HUES48 (cell line): ENCODE data around the gene ADGRF1.
A peak's percentile ranks its signal among the peaks of the same experiment; 100 is the strongest.
"Not testable (repeated sequence)": the region's sequence is repeated elsewhere in the genome, so short reads cannot be mapped to it uniquely, and the experiment has no call there.

Source experiments
- H3K27ac ChIP-seq: one replicate; pipeline ENCODE4 v1.7.0; 2013; ENCODE audit warnings: low read depth, low read length, inconsistent platforms
- H3K27me3 ChIP-seq: 2 replicates; pipeline ENCODE4 v1.6.1; 2013; ENCODE audit warnings: mild to moderate bottlenecking, low read length; ENCODE audit not compliant: control insufficient read depth, insufficient read depth
- H3K36me3 ChIP-seq: 2 replicates; pipeline ENCODE4 v1.6.1; 2013; ENCODE audit warnings: low read length; ENCODE audit not compliant: control insufficient read depth, insufficient read depth
- H3K4me1 ChIP-seq: 2 replicates; pipeline ENCODE4 v1.6.1; 2013; ENCODE audit warnings: mild to moderate bottlenecking, low read length; ENCODE audit not compliant: control insufficient read depth, insufficient read depth
- H3K4me3 ChIP-seq: 2 replicates; pipeline ENCODE4 v1.5.1; 2013; ENCODE audit warnings: mild to moderate bottlenecking, low read depth, low read length
- H3K9ac ChIP-seq: 2 replicates; pipeline ENCODE4 v1.6.1; 2013; ENCODE audit warnings: mild to moderate bottlenecking, low read depth, low read length, moderate library complexity
- H3K9me3 ChIP-seq: 2 replicates; pipeline ENCODE4 v1.6.1; 2013; ENCODE audit warnings: low read length; ENCODE audit not compliant: control insufficient read depth, insufficient read depth

Gene ADGRF1

DNA sequence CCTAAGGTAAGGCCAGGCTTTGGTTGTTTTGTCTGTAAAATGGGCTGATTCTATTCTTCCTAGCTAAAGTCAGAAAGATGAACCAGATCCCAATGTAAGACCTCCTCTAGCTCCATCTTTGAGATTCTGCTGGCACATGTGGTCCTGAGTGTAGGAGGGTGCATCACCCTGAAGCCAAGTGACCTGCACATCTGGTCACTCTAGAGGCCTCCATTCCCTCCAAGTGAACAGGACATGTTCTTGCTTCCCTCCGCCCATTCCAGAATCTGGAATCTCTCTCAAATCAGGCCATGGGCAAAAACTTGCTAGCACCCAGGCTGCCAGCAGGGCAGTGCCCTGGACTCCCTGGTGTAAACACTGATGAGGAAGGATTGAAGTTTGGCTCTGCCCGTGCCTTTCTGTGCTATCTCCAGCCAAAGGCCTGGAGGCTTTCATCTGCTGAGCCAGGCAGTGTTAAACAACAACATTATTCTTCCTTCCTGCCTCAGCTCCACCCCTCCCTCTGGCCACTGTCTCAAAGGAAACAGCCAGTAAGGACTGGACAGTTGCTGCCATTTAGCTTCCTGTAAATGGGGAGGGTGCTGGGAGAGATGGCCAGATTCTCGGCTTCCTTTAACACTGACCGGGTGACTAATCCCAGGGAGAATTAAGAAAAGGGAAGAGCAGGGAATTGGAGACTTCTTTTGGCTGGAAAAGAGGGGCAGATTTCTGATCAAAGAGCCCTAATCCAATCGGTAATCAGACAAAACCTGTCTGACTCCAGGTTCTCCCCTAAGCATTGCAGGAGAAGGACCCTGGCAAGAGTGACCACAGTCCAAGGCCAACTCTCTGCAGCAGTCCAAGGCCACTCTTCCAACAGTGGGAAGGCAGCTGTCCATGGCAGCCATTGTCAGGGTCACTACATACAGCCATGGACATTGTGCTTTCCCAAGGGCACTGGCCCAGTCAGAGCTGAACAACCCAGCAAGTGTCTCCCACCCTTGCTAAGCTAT, 19.5 kb upstream of the ADGRF1 start:
- Histone ChIP-seq H3K36me3 (no peaks in the 10 kb centered on the region), H3K9ac (no peak overlapping the region), H3K9me3 (0 out of 2 replicates have a peak, but pooled peaks cover under 1% of the 10 kb centered on the region), H3K4me3 (no peak overlapping the region), H3K27me3 (no peaks in the 10 kb centered on the region), H3K27ac (no peak overlapping the region), H3K4me1 (no peaks in the 10 kb centered on the region)

DNA sequence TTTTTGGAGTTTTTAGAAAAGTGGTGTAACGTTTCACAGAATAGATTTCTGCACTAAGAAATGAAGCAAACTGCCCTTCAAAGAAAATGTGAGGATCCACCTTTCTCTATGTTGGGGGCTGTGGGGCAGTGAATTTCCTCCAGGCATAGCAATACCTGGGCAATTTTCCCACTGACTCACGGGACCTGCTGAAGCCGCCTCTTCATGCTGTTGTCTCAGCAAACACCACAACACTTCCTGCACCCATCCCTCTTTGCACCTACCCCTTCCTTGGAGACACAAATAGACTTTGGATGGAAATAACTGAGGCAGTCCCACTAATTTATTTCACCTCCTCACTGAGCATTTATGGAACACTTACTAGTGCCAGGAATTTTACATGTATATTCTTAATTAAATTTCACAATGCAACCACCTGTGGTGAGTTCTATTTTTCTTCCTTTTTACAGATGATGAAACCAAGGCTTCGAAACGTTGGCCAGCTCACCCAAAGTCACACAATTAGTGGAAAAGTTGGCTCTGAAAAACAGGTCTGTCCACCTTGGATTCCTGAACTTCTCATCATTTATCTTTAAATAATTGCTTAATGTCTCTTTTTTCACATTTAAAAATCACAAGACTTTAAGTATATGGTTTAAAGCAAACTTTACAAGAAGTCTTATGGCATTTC, 17.2 kb upstream of the ADGRF1 start:
- Histone ChIP-seq H3K4me3 (no peak overlapping the region), H3K27me3 (no peaks in the 10 kb centered on the region), H3K27ac (no peak overlapping the region), H3K9ac (no peak overlapping the region), H3K9me3 (no peaks in the 10 kb centered on the region), H3K36me3 (no peaks in the 10 kb centered on the region), H3K4me1 (no peaks in the 10 kb centered on the region)

DNA sequence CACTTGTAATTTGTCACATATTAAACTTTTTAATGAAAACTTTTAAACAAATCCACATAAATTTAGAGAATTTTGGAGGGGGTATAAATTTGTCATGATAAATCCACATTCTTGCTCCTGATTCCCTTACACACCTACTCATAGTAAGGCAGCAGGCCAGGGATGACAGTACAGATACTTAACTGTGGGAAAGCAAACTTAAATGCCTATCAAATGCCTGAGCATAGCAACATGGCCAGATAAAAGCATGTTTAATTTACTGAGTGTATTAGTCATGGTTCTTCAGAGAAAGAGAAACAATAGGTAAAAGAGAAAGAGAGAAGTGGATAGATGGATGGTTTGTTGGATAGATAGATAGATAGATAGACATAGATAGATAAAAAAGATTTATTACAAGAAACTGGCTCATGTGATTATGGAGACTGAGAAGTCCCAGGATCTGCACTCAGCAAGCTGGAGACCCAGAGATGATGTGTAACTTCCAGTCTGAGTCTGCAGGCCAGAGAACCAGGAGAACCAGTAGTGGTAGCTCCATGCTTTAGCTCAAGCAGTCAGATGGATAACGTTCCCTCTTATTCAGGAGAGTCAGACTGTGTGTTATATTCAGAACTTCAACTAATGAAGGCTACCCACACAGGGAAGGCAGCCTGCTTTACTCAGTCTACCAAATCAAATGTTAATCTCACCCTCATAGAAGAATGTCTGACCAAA, 15.9 kb upstream of the ADGRF1 start:
- Histone ChIP-seq H3K27me3 (no peaks in the 10 kb centered on the region), H3K9me3 (no peaks in the 10 kb centered on the region), H3K27ac (no peak overlapping the region), H3K4me1 (no peaks in the 10 kb centered on the region), H3K9ac (no peak overlapping the region), H3K36me3 (no peaks in the 10 kb centered on the region), H3K4me3 (no peak overlapping the region)

DNA sequence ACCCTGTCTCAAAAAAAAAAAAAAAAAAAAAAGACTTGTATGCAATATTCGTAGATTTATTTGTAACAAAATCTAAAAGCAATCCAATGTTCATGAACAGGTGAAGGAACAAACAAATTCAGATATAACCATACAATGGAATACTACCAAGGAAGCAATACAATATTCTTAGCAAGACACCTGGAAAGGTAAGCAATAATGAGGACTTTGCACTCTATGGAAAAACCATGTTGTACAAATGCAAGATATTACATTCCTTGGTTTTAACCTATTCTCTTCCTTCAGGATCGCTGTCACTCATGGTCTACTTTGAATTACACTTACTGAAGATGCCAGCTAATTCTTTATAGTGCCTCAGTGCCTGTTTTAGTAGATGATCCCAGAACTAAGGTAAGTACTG, 14.7 kb upstream of the ADGRF1 start:
- H3K9ac ChIP-seq: no peak overlapping the region
- no peaks in the 10 kb centered on the region for H3K27me3 ChIP-seq
- H3K36me3 ChIP-seq: no peaks in the 10 kb centered on the region
- no peak overlapping the region for H3K27ac ChIP-seq
- no peak overlapping the region for H3K4me3 ChIP-seq
- no peaks in the 10 kb centered on the region for H3K9me3 ChIP-seq
- no peaks in the 10 kb centered on the region for H3K4me1 ChIP-seq

DNA sequence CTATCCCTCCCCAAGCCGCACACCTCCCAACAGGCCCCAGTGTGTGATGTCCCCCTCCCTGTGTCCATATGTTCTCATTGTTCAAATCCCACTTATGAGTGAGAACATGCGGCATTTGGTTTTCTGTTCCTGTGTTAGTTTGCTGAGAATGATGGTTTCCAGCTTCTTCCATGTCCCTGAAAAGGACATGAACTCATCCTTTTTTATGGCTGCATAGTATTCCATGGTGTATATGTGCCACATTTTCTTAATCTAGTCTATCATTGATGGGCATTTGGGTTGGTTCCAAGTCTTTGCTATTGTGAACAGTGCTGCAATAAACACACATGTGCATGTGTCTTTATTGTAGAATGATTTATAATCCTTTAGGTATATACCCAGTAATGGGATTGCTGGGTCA, 12.2 kb upstream of the ADGRF1 start:
- not testable (repeated sequence) for H3K27me3 ChIP-seq, H3K4me1 ChIP-seq, H3K4me3 ChIP-seq, H3K36me3 ChIP-seq, H3K27ac ChIP-seq, H3K9ac ChIP-seq, H3K9me3 ChIP-seq

DNA sequence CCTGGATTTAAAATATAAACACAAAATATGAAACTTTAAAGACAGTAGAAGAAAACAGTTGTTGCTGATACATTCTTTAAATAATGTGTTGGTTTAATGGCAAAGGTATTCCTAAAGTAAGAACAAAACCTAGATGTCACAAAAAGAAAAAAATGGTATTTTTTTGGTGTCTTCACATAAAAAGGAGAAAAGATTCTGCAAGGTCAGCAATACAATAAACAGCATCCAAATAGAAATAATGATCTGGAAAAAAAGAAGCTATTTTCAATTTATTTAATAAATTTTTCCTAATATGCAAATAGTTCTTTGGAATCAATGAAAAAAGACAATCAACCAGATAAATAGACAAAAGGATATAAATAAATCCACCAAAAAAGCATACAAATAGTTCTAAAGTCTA, 6.5 kb upstream of the ADGRF1 start:
- no peaks in the 10 kb centered on the region for H3K9me3 ChIP-seq
- H3K36me3 ChIP-seq: no peaks in the 10 kb centered on the region
- H3K9ac ChIP-seq: no peak overlapping the region
- H3K4me3 ChIP-seq: no peak overlapping the region
- no peak overlapping the region for H3K27ac ChIP-seq
- peaks cover 7% of the 10 kb centered on the region for H3K4me1 ChIP-seq
- H3K27me3 ChIP-seq: no peaks in the 10 kb centered on the region

DNA sequence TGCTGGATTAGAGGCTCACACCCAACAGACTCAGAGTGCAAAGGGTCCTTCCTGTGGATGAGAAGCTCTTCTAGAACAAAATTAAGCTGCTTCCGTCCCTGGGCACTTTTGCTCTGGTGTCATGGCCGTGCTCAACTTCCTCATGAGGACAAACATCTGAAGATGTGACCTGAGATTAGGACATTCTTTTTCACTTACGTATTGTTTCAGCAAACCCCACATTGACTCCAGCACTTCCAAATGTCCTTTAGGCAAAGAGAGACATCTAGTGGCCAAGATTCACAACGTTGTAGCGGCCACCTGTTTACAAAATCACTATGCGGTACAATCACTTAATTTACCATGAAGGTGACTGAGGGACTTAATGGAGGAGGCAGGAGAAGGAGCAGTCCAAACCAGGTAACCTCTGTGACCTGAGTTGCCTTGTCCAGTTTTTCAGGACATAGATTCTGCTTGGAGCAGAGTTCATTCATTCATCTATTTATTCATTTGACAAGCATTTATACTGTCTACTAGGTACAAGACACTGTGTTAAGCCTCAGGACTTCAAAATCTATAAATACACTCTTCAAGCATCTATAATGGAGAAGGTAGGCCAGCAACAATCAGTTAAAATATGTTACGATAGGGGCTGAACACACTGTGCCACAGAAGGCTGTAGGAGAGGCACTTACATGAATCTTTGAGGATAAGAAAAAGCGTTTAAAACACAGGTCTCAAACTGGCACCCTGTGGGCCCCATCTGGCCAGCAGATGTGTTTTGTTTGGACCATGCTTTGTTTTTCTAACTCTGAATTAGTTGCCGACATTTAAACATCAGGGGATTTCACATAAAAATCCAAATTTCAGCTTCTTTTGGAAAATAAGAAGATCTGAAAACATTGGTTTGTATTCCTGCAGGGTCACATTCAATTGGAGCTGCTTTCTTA, 5.6 kb upstream of the ADGRF1 start:
- H3K4me1 ChIP-seq: peaks cover 7% of the 10 kb centered on the region
- no peaks in the 10 kb centered on the region for H3K36me3 ChIP-seq
- no peak overlapping the region; the same call in 1 of the 2 replicates for H3K9ac ChIP-seq
- no peak overlapping the region for H3K4me3 ChIP-seq
- H3K27me3 ChIP-seq: no peaks in the 10 kb centered on the region
- peak overlapping the region; percentile 58 for H3K27ac ChIP-seq
- no peaks in the 10 kb centered on the region for H3K9me3 ChIP-seq

DNA sequence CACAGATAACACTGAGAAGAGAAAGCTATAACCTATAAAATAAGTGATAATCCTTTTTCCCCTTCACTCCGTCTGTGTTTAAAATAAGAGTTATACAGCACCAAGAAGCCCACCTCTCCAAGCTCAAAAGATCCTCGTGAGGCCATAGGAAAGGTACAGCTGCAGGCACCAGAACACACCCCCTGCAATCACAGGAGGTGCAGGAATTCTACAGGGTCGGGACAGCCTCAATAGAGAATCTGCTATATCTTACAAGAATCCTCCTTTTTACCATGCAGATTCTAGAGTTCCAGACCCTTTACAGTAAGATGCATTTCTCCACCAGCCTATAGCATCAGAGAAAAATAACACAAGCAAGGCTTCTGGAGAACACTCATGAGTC, 5.0 kb upstream of the ADGRF1 start:
- Histone ChIP-seq H3K9me3 (no peaks in the 10 kb centered on the region), H3K36me3 (no peaks in the 10 kb centered on the region), H3K27me3 (no peaks in the 10 kb centered on the region), H3K27ac (peak overlapping the region; percentile 58), H3K4me1 (peaks cover 13% of the 10 kb centered on the region), H3K9ac (no peak overlapping the region; the same call in 1 of the 2 replicates), H3K4me3 (no peak overlapping the region)

DNA sequence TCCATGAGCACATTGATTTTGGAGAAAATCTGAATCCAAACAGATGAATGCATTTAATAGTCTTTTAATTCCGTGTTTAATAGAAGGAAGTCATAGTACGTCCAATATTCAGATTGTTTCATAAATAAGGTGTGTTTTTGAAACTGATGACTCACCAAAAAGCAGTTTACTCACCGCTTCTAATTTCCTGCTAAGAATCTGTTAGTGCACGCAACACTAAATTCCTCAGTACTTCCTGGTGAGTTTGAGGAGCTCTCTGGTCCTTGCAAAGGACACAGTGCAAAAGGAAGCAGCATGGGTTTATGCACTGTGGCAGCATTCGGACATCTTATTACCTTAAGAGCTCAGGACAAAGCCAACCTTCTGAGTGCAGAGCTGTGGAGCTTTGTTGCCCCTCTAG, 2.3 kb upstream of the ADGRF1 start:
- Histone ChIP-seq H3K9me3 (no peaks in the 10 kb centered on the region), H3K9ac (no peak overlapping the region), H3K27me3 (no peaks in the 10 kb centered on the region), H3K36me3 (no peaks in the 10 kb centered on the region), H3K27ac (no peak overlapping the region), H3K4me3 (no peak overlapping the region), H3K4me1 (peaks cover 29% of the 10 kb centered on the region)

DNA sequence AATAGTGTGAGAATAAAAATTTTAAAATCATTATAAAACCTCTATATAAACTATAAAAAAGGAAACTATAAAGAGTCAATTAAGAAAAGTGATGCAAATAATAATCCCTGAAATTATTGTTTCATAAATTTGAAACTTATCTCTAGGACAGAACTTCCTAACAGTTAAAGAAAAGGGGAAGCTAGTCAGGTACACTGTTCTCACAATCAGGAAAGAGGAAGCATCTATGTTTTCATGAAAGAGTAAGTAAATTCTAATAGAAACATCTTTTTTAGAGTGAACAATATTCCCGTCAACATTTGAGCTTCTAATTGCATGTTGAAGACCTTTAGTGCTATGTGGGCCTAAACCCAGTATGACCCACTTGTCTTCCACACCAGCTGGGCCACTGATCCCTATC, 1.2 kb upstream of the ADGRF1 start:
- no peak overlapping the region for H3K4me3 ChIP-seq
- no peak overlapping the region for H3K27ac ChIP-seq
- no peaks in the 10 kb centered on the region for H3K27me3 ChIP-seq
- peaks cover 29% of the 10 kb centered on the region for H3K4me1 ChIP-seq
- H3K9ac ChIP-seq: no peak overlapping the region
- H3K36me3 ChIP-seq: no peaks in the 10 kb centered on the region
- H3K9me3 ChIP-seq: no peaks in the 10 kb centered on the region
